KMS-11 (cell line): ENCODE data around the gene AGBL4.

Experiments used
- H2AFZ ChIP-seq: fragments of 200-600 bp; sonication (generic); 2 replicates; pipeline ENCODE4 v1.6.1; 2016; ENCODE audit warnings: antibody characterized with exemption, mixed run types, low read depth
- H3K27ac ChIP-seq: fragments of 200-600 bp; sonication (generic); 2 replicates; pipeline ENCODE4 v1.6.1; 2016; ENCODE audit warnings: mild to moderate bottlenecking, mixed run types
- H3K27me3 ChIP-seq: fragments of 200-600 bp; sonication (generic); 2 replicates; pipeline ENCODE4 v1.6.1; 2017; ENCODE audit warnings: mild to moderate bottlenecking, low read depth, mixed run types, moderate library complexity; ENCODE audit not compliant: insufficient read depth
- H3K36me3 ChIP-seq: fragments of 200-600 bp; sonication (generic); 2 replicates; pipeline ENCODE4 v1.6.1; 2017; ENCODE audit warnings: mild to moderate bottlenecking, mixed run types; ENCODE audit not compliant: insufficient read depth
- H3K4me1 ChIP-seq: fragments of 200-600 bp; sonication (generic); 2 replicates; pipeline ENCODE4 v1.6.1; 2016; ENCODE audit warnings: mild to moderate bottlenecking, low read depth, mixed run types; ENCODE audit not compliant: poor library complexity, severe bottlenecking
- H3K4me2 ChIP-seq: fragments of 200-600 bp; sonication (generic); 2 replicates; pipeline ENCODE4 v1.7.0; 2016; ENCODE audit warnings: mild to moderate bottlenecking, mixed run types
- H3K4me3 ChIP-seq: fragments of 200-600 bp; sonication (generic); IDR thresholded peaks from 2 replicates; pipeline ENCODE4 v1.6.1; 2017; ENCODE audit warnings: low read depth, low read length, mixed read lengths; ENCODE audit not compliant: insufficient read depth
- H3K79me2 ChIP-seq: fragments of 200-600 bp; sonication (generic); 2 replicates; pipeline ENCODE4 v1.6.1; 2016; ENCODE audit warnings: low read depth, mixed run types; ENCODE audit not compliant: insufficient read depth
- H3K9ac ChIP-seq: fragments of 200-600 bp; sonication (generic); 2 replicates; pipeline ENCODE4 v1.6.1; 2016; ENCODE audit warnings: mild to moderate bottlenecking, mixed run types
- H4K20me1 ChIP-seq: fragments of 200-600 bp; sonication (generic); 2 replicates; pipeline ENCODE4 v1.6.1; 2016; ENCODE audit warnings: mild to moderate bottlenecking, mixed run types; ENCODE audit not compliant: insufficient read depth
- CTCF ChIP-seq: fragments of 200-600 bp; sonication (generic); conservative IDR thresholded peaks from 2 replicates; pipeline ENCODE4 v1.6.1; 2017; ENCODE audit warnings: low read depth, mild to moderate bottlenecking, antibody characterized with exemption, low read length, moderate library complexity, mixed read lengths

The AGBL4 gene

GRCh38 chr1:48740621-48741020 lies 1283.1 kb downstream of the AGBL4 start:
- H3K4me3 ChIP-seq, result no peak overlapping the region
- no peaks in the 10 kb centered on the region for H3K79me2 ChIP-seq
- H2AFZ ChIP-seq, result no peak overlapping the region
- H3K9ac ChIP-seq, result no peak overlapping the region
- H3K27ac ChIP-seq, result no peak overlapping the region
- no peak overlapping the region for H3K4me2 ChIP-seq
- no peaks in the 10 kb centered on the region for H4K20me1 ChIP-seq
- TF ChIP-seq CTCF, result no peak
- no peaks in the 10 kb centered on the region for H3K4me1 ChIP-seq
- no peaks in the 10 kb centered on the region for H3K36me3 ChIP-seq
- no peaks in the 10 kb centered on the region for H3K27me3 ChIP-seq

GRCh38 chr1:48739091-48739490 lies 1284.7 kb downstream of the AGBL4 start:
- Histone ChIP-seq H3K4me2 (no peak overlapping the region), H3K27ac (no peak overlapping the region), H3K36me3 (no peaks in the 10 kb centered on the region), H2AFZ (no peak overlapping the region), H3K27me3 (no peaks in the 10 kb centered on the region), H3K9ac (no peak overlapping the region), H3K4me3 (no peak overlapping the region), H4K20me1 (no peaks in the 10 kb centered on the region), H3K4me1 (no peaks in the 10 kb centered on the region), H3K79me2 (no peaks in the 10 kb centered on the region)
- no peak for TF ChIP-seq CTCF

GRCh38 chr1:48738356-48738755 lies 1285.4 kb downstream of the AGBL4 start:
- Histone ChIP-seq H3K27me3 (no peaks in the 10 kb centered on the region), H4K20me1 (no peaks in the 10 kb centered on the region), H2AFZ (no peak overlapping the region), H3K36me3 (no peaks in the 10 kb centered on the region), H3K4me1 (no peaks in the 10 kb centered on the region), H3K79me2 (no peaks in the 10 kb centered on the region), H3K9ac (no peak overlapping the region), H3K27ac (no peak overlapping the region), H3K4me3 (no peak overlapping the region), H3K4me2 (no peak overlapping the region)
- TF ChIP-seq CTCF, result no peak

GRCh38 chr1:48735796-48736195 lies 1288.0 kb downstream of the AGBL4 start:
- no peaks in the 10 kb centered on the region for H3K79me2 ChIP-seq
- no peaks in the 10 kb centered on the region for H3K4me1 ChIP-seq
- H3K27me3 ChIP-seq, result no peaks in the 10 kb centered on the region
- no peaks in the 10 kb centered on the region for H4K20me1 ChIP-seq
- no peak overlapping the region for H3K4me2 ChIP-seq
- H3K4me3 ChIP-seq, result no peak overlapping the region
- TF ChIP-seq CTCF, result no peak
- no peak overlapping the region for H3K9ac ChIP-seq
- no peak overlapping the region for H2AFZ ChIP-seq
- no peaks in the 10 kb centered on the region for H3K36me3 ChIP-seq
- H3K27ac ChIP-seq, result no peak overlapping the region
